HG03457 (cell line): Measurements from ENCODE around the gene LAMTOR2.
"Not testable (repeated sequence)": the region's sequence is repeated elsewhere in the genome, so short reads cannot be mapped to it uniquely, and the experiment has no call there.

ENCODE experiments used
- ATAC-seq: cut with Tn5 transposase; IDR thresholded peaks from one replicate; pipeline ENCODE4 v1.9.1; 2021; ENCODE audit warnings: moderate number of reproducible peaks; ENCODE audit not compliant: unreplicated experiment

Gene LAMTOR2

DNA sequence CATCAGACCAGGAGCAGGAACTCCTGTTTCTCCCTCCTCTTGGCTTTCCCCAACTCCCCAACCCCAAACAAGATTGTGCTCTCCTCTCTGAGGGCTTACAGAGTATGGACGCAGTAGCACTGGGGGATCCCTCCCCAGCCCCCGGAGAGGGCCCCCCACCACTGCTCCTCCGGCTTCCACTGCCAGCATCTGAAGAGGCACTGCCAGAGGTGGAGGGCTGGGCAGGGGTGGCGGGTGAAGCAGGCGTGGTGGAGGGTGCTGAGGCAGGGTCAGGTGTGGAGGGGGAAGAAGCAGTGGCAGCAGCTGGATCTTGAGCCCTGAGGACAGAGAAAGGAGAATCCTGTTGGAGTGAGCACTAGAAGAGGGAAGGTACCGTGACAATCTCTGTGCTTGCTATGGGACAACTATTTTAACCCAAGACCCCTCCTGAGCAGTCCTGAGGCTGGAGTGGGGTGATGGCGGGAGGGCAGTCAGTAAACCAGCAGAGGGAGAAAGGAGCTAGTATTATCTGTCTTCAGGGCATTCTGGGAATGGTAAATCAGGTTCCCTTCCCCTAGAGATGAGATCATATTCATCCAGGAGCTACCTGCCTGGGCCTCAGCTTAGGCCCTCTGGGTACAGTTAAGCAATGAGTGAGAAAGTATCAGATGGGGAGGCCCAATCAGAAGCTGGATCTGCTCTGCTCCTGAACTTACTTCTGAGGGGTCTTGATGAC is 3.4 kb upstream of the LAMTOR2 start:
- no peak for ATAC-seq

DNA sequence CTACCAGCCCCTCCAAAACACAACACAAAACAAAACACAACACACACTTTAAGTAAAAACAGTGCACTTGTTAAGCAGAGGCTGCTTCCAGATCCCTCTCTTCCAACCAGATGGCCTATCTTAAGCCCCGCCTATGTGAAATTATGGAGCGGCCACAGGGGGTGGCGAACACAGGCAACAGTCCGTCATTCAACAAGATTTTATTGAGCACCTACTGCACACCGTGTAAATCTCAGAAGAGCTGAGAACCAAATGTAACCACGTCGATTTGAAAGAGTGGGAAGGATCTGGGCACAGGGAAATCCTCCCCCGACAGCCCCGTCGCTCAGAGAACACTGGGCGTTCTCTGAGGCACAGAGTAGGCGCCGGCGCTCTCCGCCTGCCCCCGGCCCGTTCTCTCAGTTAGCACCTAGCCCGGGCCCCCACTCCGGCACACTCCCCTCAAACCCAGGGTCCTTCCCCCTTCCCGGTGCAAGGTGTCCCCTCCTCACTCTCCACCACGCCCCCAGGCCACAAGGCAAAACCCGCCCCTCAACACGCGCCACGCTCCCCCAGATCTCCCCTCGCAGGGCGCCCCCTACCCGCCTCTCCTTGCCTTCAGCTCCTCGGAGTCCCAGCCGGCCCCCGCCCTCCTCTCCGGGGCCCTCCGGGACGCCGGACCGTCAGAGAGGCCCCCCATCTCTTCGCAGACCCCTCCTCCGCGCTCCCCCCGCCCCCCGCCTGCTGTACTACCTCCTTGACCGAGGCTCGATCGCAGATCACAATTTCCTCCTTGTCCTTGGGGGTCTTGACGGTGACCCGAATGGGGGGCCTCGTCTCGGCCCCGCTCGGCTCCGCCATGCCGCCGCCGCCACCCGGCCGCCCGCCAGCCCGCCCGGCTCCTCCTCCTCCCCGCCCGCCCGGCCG is 1.5 kb upstream of the LAMTOR2 start:
- no peak for ATAC-seq

DNA sequence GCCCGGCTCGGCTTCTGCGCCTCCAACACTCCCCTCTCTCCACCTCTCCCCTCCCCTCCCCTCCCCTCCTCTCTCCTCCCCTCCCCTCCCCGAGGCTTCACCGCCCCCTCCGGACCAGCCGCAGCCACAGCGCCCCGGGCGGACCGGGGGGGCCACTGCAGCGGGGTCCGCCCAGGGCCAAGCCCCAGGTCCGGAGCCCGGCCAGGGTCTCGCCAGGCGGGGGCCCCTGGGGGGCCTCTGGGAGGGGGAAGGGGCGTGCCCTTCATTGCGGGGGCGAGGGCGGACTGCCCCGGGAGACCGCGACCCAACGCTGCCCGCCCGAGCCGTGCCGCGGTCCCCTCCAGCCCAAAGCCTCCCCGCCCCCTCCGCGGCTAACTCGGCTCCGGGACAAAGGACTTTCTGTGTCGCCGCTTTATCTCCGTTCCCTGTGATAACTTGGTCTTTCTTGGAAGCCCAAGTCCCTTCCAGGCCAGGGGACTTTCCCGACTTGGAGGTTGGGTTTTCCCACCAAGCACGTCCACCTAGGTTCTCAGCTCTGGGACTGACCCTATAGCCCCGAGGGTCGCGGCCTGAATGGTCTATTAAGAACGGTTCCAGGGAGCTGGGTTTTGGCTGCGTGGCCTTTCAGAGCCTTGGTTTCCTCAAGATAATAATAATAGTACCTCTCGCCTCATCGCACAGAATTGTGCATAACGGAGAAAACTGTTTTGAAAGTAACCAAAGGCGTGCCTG is 648 bp upstream of the LAMTOR2 start, which contains the start of gene UBQLN4:
UBQLN4 (minus strand) TSS at position 31 of the 732 bp plus-strand sequence. CDS start 97 bp downstream, outside the sequence.
- no peak for ATAC-seq

DNA sequence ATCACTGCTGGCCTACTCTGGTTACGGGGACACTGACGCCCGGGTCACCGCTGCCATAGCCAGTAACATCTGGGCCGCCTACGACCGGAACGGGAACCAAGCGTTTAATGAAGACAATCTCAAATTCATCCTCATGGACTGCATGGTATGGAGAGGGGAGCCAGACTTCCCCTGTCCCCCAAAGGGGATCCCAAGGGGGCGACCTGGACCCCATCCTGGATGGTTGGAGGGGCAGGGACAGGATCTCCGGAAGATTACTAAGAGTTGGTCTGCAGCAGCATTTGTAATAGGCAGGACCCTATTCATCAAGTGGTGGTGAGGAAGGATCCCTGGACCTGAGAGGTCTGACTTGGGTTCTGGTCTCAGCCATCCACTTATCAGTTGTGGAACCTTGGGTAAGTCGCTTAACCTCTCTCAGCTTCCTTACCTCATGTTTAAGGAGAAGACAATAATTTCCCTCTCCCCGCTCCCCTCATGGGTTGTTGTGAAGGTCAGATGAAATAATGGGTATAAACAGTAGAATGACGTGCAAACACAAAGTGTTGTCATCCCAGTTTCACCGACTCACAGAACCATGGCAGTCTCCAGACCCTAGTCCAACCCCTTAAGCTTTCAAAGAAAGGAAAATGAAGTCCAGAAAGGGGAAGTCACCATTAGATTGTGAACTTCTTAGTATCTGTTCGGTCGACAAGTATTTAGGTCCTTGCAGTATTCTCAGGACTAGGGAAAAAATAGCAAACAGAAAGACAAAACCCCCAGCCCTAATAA is 883 bp downstream of the LAMTOR2 start:
- no peak for ATAC-seq

DNA sequence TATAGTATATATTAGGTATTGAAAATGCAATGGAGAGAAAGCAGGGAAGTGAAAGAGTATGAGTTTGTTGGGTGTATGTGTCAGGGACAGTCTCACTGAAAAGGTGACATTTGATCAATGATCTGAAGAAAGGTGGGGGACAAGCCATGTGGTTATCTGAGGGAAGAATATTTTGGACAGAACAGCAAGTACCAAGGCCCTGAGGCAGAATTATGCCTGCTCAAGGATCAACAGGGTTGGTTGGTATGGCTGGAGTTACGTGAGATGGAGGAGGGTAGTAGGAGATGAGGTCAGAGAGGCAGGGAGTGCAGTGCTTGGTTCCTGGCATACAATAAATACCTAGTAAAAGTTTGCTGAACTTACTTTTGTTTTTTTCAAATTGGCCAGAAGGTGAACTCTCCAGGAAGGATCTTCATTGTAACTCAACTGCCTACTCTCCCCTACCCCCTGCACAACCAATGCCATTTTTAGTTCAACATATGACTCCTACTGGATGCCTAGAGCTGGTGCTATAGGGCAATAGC is 1.8 kb downstream of the LAMTOR2 start:
- no peak for ATAC-seq

DNA sequence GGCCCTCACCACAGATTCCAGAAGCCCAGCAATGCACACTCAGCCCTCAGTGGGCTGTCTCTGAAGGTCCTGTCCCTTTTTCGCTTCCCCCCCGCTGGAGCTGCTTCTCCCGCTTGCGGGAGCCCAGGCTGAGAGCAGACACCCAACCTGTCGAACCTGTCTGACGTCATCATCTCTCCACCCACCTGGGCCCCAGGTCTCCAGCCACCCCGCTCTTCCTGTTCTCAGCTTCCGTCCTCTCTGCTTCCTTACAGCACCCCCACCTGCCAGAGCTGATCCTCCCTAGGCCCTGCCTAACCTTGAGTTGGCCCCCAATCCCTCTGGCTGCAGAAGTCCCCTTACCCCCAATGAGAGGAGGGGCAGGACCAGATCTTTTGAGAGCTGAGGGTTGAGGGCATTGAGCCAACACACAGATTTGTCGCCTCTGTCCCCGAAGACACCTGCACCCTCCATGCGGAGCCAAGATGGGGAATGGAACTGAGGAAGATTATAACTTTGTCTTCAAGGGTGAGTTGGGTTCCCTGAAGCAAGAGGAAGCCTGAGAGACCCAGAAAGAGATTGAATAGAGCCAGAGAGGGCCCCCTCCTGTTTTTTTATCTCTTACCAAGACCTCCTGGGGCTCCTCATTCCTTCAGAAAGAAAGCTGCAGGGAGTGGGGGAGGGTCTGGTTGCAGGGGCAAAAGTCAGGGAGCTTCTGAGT is 6.5 kb downstream of the LAMTOR2 start, which contains the start of gene RAB25:
RAB25 (plus strand) TSS at position 224 of the 700 bp plus-strand sequence; CDS start at position 465, 241 bp downstream.
- ATAC-seq: no peak

DNA sequence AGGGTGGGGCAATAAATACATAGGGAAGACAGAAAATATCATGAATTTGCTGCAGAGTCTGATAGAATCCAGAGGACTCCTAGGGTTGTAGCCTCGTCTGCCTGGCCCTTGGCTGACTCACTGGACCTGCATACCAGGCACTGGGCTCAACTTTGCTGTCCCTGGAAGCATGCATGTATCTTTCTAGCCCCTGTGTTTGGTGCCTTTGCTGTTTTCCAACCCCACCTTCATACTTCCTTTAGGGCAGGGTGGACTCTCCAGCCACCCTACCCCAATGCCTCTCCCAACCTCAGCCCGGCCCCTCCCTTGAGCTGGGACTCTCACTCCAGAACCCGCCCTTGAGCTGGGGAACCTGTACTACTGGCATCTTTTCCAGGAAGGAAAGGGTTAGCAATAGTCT is 7.6 kb downstream of the LAMTOR2 start:
- ATAC-seq: no peak

DNA sequence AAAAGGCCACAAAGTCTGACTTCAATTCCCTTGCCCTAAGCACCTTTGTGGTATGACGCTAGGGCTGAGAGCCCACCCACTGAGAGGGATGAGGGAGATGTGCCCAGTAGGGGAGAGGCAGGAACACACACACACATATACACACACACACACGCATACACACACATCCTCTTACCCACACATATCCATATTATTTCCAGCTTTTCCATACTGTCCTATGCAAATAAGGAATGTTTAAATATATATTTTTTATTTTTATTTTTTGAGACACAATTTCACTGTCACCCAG is 9.4 kb downstream of the LAMTOR2 start:
- ATAC-seq: no peak

DNA sequence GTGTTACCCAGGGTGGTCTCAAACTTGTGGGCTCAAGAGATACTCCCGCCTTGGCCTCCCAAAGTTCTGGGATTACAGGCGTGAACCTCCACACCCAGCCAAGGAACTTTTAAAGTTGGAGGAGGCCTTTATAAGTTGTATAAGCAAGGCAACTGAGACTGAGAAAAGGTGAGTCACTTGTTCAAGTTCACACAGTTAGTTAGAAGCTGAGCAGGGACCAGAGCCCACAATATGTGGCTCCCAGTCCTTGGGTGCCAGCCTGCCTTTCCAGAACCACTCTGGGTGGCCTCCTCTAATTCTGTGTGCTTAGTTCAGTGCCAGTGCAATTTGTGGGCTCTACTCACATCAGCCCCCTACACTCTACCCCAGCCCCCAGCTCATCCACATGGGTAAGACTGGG is 10.0 kb downstream of the LAMTOR2 start:
- ATAC-seq: no peak

DNA sequence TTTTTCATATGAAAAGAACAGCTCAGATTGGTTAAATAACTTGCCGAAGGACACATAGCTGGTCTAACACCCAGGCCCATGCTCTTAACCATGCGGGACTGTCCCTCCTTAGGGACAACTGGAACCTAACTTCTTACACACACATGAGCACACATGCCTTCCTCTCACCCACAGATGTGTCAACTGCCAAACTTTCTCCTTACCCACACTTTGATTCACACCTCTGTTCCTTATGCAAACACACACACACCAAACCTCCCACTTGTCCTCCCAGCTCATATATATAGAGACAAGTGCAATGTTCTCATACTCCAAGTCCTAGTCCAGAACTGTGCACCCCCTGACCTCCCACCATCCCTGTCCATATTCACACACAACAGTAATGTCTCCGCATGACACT is 10.6 kb downstream of the LAMTOR2 start:
- no peak for ATAC-seq

DNA sequence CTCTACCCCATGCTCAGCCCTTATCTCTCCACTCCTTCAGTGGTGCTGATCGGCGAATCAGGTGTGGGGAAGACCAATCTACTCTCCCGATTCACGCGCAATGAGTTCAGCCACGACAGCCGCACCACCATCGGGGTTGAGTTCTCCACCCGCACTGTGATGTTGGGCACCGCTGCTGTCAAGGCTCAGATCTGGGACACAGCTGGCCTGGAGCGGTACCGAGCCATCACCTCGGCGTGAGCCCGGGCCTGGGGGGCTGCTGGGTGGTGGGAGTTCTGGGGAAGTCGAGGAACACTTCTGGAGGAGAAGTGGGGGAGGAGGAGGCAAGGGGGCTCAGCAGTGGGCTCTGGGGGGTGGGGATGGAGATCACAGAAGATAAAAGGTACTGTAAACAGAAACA is 11.3 kb downstream of the LAMTOR2 start:
- ATAC-seq: no peak

DNA sequence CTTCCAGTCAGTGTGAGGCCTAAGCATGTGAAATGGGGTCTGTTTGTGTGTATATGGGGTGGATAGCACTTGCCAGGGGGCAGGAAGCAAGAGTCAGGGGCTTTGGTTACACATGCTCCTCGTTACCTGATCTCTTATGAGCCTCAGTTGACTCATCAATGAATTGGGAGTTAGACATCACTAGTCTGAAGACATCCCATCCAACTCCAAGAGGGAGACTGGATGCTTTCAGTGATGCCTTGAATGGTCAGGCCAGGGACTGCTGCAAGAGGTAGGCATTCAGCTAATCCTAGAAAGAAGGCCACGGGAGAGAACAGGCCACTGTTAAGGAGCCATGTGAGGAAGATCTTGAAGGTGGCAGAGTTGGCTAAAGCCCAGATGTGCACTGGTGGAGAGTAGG is 12.7 kb downstream of the LAMTOR2 start:
- ATAC-seq: no peak

DNA sequence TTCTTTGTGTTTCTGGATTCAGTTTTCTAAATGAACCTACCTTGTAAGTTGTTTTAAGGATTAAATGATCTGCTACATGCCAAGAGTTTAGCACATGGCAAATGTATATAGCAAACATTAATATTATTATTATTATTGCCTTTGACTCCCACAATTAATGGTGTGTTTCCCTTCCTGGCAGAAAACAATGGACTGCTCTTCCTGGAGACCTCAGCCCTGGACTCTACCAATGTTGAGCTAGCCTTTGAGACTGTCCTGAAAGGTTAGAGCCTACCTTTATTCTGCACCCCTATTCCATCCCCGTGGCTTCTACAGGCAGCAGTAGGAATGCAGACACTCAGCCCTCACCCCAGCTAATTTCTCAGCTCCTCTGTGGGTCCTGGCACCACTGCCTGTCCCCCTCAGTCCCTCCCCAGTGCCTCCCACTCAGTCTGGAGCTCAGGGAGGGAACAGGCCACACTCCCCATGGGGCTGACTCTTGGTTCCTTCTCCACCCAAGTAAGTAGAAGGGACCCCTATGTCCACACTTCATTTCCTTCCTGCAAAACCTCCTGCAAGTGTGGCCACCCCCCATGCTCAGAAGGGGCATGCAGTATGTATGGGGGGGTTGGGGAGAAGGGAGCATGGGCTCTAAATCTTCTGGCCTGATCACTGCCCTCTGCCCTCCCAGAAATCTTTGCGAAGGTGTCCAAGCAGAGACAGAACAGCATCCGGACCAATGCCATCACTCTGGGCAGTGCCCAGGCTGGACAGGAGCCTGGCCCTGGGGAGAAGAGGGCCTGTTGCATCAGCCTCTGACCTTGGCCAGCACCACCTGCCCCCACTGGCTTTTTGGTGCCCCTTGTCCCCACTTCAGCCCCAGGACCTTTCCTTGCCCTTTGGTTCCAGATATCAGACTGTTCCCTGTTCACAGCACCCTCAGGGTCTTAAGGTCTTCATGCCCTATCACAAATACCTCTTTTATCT is 15.2 kb downstream of the LAMTOR2 start:
- ATAC-seq: no peak

DNA sequence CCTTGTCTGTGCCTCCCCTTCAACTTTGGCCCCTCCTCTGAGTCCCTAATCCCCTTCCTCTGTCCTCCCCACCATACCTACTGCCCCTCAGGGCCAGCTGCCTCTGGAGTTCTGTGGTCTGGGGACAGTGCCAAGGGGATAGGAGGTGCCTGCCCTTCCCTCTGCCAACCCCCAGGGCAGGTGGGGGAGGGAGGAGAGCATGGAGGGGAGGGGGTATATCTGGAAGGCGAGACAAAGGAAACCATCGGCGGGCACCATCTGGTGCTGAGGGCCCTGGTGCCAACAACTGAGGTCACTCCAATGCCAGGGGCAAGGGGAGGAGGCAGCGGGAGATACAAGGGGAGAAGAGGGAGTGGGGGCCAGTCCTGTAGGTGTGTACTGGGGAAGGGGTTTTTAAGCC is 16.0 kb downstream of the LAMTOR2 start:
- no peak for ATAC-seq

DNA sequence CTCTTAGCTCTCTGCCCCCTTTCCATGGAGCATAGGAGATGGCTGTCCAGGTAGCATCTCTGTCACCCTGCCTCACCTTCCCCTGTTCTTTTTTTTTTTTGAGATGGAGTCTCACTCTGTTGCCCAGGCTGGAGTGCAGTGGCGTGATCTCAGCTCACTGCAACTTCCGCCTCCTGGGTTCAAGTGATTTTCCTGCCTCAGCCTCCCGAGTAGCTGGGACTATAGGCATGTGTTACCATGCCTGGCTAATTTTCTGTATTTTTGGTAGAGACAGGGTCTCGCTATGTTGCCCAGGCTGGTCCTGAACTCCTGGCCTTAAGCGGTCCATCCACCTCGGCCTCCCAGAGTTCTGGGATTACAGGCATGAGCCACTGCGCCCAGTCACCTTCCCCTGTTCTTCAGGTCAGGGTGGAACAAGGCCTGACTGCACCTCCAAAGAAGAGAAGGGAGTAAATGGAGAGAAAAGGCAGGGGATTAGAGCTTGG is 16.8 kb downstream of the LAMTOR2 start:
- ATAC-seq: not testable (repeated sequence)

DNA sequence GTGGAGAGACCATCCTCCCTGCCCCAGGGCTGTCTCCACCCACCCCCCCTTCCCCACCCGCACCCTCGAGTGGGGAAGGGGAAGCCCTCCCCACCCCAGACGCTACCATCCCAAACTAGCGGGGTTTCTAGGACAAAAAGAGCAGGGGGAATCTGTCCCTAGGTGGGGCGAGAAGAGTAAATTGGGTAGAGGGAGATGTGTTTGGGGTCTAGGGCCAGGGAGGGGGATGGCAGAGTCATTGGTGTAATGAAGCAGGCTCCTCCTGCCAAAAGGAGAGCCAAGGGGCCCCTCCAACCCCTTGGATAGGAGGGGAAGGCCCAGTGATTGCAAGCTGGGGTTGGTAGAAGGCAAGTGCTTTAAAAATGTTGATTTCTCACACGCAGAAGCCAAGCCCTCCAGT is 17.7 kb downstream of the LAMTOR2 start:
- no peak for ATAC-seq

DNA sequence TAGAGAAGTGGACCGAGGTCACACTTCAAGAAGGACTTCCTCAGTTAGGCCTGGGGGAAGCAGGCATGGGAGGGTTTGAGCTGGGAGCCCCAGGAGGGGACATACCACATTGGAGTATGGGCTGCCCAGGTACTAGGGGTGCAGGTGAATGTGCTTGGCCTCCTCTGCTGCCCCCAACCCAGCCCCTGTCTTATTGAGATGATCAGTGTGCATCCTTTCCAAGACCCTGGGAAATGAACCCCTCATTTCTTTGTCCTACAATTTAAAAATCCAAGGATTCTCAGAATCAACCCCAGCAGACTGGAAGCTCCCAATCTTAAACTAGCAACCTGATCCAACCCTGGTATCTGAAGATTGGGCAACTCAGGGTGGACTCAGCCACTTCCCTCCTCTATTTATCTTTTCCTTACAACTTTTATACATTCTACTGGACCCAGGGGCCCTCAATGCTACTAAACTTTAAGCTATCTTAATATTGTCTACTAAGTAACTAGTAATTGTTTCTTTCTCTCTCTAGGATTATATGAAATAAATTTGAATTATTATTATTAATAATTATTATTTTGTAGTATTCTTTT is 18.6 kb downstream of the LAMTOR2 start:
- no peak for ATAC-seq

DNA sequence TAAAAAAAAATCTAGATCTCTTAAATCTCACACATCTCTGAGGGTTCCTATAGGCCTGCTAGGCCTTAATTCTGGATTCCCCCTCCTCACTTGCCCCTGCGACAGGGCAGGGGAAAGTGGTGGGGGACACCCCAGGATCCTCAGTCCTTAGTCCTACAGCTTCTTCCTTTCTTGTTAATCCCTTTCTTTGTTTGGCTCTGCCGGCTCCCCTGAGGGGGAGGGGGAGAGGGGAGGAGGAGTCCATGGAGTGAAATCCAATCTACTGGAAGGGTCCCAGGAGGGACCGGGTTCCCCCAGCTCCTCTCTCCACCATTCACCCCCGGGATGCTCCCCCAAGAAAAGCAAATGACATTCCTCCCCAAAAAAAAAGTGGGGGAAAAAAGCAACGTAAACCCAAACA is 19.2 kb downstream of the LAMTOR2 start:
- ATAC-seq: no peak
